Stimulated activated CD4-positive, alpha-beta T cell treated with anti-CD3 and anti-CD28 coated beads, Interleukin-1b, Interleukin-23, amount 100 ng/mL, for 4 hours (primary cell): Measurements from ENCODE around the gene CXorf49B.
"Not testable (repeated sequence)": the region's sequence is repeated elsewhere in the genome, so short reads cannot be mapped to it uniquely, and the experiment has no call there.

Source experiments
- DNase-seq, 2 donors: peaks; one replicate each; pipeline ENCODE4 v3.0.0-alpha.2; 2020; ENCODE audit warnings: low read depth in 2 of 2

CXorf49B gene

DNA sequence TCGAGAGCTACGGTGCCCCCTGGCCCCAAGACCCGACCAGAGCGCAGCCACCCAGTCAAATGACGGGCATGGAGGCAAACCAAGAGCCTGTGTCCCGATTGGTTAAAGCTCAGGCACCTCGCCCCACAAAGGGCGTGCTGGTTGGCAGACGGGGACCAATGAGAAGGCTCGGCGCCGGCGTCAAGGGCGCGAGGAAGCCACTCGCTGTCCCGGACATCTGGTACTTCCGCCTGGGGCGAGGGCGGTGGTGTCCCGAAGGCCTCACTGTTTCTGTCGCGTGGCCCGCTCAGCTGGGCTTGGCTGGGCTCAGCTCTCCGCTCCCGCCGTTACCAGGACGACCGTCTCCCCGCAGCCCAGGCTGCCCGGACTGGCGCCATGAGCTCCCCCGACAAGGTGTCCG, at the start of gene CXorf49B:
CXorf49B (plus strand) TSS at position 301 of the 400 bp plus-strand sequence; CDS start at position 376, 75 bp downstream.
- not testable (repeated sequence) for DNase-seq

GRCh38 chrX:71714064-71714463, 49.1 kb upstream of the CXorf49B start:
- not testable (repeated sequence) for DNase-seq

- DNase-seq, result not testable (repeated sequence)
These were observed 47.6 kb upstream of the CXorf49B start for GRCh38 chrX:71715551-71715950.

GRCh38 chrX:71716323-71716722, 46.8 kb upstream of the CXorf49B start:
- not testable (repeated sequence) for DNase-seq

DNA sequence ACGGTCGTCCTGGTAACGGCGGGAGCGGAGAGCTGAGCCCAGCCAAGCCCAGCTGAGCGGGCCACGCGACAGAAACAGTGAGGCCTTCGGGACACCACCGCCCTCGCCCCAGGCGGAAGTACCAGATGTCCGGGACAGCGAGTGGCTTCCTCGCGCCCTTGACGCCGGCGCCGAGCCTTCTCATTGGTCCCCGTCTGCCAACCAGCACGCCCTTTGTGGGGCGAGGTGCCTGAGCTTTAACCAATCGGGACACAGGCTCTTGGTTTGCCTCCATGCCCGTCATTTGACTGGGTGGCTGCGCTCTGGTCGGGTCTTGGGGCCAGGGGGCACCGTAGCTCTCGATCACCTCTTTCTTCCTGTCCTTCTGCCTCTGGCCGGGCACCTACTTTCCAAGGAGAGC, 45.0 kb upstream of the CXorf49B start, which contains the start of gene CXorf49:
CXorf49 (minus strand) TSS at position 101 of the 400 bp plus-strand sequence. CDS start 134 bp downstream, outside the sequence.
- not testable (repeated sequence) for DNase-seq

- not testable (repeated sequence) for DNase-seq
These were observed 44.0 kb upstream of the CXorf49B start for GRCh38 chrX:71719195-71719594.

GRCh38 chrX:71720289-71720886, 42.8 kb upstream of the CXorf49B start:
- not testable (repeated sequence) for DNase-seq

- DNase-seq, result not testable (repeated sequence)
These were observed 2.4 kb upstream of the CXorf49B start for GRCh38 chrX:71760688-71761281.

- not testable (repeated sequence) for DNase-seq
These were observed 1.7 kb downstream of the CXorf49B start for GRCh38 chrX:71764832-71765231.

DNA sequence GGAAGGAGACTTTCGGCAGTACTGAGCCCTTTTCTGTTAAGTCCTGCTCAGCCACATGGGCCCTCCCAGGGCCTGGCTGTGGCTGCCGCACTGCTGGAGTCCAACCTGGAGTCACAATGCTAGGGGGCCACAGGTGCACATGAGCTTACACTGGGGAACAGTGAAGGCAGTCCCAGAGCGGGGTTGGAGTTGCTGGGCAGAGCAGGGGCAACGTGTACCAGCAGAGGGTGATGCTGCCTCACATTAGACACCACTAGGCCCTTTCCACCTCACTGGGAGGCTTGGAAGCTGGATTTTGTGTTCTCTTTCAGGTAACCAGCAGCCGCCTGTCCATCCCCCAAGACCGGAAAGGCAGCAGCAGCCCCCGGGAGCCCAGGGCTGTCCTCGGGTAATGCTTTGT, 2.5 kb downstream of the CXorf49B start:
- not testable (repeated sequence) for DNase-seq

GRCh38 chrX:71767134-71767533, 4.0 kb downstream of the CXorf49B start:
- not testable (repeated sequence) for DNase-seq

- DNase-seq, result not testable (repeated sequence)
These were observed 15.2 kb downstream of the CXorf49B start for GRCh38 chrX:71778322-71778721.

DNA sequence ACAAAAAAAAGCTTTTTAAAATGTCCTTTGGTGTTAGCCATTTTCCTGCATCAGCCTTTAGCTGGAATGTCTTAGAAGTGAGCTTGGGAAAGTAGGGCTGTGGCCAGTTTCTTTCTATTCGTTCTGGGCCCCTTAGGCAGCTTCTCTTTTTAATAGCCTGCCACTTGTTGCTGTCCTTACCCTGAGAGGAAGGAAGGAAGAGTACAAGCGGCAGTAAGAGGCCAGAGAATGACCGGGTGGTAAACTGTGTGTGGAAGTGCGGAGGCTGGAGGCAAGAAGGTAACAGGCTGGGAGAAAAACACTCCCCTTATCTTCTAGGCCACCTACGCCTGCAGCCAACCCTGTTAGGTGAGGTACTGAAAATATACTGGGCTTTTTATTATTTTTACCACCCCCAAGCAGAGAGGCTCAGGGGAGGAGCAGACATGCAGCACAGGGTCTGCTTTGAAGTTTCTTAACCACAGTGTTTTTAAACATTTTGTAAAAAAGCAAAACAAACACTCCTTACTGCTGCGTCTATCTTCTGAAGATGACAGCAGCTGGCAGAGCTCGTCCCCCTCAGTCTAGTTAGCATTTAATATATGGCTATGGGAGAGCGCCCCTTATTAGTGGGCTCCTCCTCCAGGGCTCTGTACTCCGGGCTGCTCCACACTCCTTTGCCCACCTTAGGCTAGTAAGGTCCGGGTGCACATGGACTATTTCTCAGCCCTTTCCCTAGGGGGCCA, 19.2 kb downstream of the CXorf49B start:
- DNase-seq, result not testable (repeated sequence)

DNA sequence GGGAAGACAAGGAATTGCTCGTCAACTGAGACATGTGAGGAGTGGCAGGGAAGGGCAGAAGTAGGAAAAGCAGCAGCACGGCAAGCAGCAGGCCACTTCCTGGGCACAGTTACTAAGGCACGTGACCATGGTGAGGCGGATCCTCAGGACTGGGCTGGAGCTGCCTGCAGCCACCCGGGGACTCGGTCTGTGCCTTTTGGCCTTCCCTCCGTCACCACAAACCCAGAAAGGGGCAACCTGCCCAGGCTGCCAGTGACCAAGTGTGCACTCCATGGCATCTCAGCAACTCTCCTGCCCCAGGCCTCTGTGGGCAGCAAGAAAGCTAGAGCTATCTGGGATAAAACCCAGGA, 19.8 kb downstream of the CXorf49B start:
- DNase-seq, result not testable (repeated sequence)

- DNase-seq, result not testable (repeated sequence)
These were observed 20.6 kb downstream of the CXorf49B start for GRCh38 chrX:71783569-71784347.

DNA sequence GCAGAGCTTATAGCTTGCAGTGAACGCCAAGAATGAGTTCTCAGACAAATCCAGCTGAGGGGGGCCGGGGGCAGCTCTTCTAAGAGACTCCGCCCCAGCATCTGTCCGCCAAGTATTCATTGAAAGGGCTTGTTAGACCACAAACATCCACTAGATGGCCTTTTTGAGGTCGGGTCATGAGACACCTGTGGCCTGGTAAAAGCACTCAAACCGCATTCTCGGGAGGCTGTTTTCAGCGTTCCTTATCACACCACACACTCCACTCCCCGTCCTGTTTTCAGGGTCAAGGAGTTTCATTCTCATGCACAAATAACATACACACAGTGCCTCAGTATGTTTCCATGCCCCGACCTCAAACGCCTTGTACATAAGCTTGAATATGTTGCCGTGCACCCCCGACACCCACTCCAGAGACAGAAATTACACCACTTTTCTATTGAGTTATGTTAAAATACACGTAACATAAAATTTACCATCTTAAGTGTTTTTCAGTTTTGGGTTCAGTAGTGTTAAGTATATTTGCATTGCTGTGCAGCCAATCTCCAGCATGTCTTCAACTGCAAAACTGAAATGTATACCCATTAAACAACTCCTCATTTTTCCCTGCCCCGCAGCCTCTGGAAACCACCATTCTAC, 21.3 kb downstream of the CXorf49B start:
- DNase-seq, result not testable (repeated sequence)

DNA sequence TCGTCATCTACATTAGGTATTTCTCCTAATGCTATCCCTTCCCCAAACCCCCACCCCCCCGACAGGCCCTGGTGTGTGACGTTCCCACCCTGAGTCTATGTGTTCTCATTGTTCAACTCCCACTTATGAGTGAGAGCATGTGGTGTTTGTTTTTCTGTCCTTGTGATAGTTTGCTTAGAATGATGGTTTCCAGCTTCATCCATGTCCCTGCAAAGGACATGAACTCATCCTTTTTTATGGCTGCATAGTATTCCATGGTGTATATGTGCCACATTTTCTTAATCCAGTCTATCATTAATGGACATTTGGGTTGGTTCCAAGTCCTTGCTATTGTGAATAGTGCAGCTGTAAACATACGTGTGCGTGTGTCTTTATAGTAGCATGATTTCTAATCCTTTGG, 43.3 kb downstream of the CXorf49B start:
- DNase-seq, result not testable (repeated sequence)

DNA sequence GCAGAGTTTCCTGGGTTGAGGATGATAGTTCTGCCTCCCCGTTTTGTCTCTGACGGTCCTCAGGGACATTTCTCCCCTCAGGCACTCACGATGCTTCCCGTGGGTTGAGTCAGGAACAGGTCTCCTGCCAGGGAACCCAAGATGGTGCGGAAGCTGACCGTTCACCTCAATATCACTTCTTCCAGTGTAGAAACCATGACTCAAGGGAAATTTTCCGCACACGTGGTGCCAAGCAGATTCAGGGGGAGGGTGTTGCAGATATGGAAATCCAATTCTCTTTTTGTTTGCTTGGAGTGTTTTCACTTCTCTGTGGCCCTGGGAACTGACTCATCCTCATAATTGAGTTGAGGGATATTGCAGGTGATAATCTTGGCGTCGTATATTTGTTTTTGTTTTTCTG, 46.7 kb downstream of the CXorf49B start:
- no peak for DNase-seq

GRCh38 chrX:71814123-71814912, 51.2 kb downstream of the CXorf49B start:
- no peak for DNase-seq

DNA sequence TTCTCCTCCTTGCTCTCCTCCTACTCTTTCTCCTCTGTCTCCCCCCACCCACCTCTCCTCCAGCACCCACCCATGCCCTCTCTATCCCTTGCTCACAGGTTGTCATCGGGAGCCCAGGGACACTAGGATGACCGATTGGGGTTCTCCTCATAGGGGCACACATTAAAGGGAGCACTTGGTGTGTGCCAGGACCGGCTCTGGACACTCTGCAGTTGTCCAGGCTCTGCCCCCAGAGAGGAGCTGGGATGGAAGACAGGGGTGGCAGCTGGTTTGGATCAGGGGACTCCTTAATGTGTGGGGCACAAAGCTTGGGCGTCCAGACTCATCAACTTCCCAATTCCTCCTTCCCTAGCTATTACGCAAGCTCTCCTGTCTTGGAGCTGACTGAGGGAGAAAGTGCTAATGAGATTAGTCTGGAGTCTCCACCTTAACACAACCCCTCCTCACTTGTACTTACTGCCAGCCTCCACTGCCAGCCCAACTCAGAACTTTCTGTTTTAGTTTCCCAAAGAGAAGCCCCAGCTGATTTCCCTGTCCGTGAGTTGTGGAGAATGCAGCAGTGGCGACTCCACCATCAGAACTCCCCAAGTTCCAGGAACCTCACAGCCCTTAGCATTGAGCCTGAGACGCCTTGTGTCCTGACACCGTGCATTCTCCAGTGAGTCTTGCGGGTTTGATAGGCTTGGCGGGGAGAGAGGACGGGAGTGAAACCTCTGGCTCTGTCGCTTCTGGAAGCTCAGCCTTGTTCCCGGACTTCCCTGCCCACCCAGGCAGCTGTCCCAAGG, 52.2 kb downstream of the CXorf49B start:
- DNase-seq, result no peak
